ENCODE measurements around the gene ZNF804A.

The ZNF804A gene

GRCh38 chr2:184611361-184612085, 13.2 kb downstream of the ZNF804A start:
- no peak for DNase-seq

DNA sequence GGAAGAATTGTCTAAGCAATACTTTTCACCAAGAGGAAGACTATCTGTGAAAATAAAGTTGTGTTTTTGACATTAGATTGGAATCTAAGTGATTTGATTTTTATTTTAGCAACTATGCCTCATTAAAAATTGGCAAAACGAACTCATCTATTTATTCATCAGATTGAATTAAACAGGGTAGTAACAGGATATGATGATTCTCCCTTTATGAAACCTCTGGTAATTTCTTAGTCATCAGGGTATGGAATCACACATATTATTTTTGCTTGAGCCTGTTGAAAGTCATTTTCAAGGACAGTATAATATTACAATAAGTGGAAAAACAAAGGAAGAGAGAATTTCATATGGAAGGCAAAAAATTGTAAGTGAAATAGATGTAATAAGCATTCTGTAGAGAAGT, 22.0 kb downstream of the ZNF804A start:
- DNase-seq, result no peak

DNA sequence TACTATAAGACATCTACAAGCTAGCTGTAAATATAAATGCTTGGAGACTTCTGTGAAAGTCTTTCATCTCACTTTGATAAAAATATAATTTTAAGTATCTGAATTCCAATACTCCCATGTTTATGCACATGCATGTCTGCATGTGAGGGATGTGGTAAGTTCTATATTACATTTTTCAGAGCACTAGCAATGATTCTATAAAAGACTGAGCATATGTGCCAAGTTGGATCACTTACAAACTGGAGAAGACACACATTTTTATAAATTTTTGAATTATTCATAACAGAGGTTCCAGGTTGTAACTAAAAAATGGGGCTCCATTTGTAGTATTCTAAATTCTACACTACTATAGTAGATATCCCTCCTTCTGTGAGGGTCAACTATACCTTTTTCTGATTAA, 26.0 kb downstream of the ZNF804A start:
- no peak for DNase-seq

- DNase-seq, result no peak
These were observed 29.7 kb downstream of the ZNF804A start for GRCh38 chr2:184628051-184628450.

DNA sequence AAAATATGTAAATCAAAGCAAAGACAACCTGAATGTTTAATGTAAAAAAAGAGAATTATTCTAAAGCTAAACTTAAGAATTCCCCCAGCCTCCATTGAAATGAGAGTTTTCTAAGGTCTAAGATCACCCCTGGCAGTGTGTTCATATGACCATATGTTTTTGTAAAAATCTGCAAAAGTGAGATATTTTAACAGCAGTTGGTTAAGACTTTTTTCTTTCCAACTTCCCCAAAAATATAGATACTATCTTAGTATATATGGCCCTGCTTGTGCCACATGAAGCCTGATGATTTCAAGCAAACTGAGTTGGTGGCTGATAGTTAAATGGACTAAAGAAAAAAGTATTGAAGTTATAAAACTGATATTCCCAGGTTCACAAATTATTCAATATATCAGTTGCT, 35.4 kb downstream of the ZNF804A start:
- no peak for DNase-seq

DNA sequence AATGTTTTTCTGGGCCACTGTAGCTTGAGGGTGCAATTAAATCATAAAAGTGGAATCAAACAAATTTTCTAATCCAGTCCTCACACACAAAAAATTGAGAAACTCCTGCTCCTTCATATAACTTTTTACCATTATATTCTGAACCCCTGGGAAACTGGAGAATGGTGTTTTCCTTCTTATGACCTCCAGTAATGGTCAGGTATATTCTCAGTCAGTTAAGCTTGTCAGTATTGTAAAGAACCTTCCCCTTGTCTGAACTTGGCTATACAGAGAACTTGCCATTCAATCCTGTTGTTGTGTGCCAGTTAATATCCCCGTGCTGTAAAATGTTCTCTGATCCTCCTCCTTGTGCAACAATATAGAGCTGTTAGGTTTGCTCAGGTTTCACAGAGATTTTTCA, 39.5 kb downstream of the ZNF804A start:
- DNase-seq, result no peak

DNA sequence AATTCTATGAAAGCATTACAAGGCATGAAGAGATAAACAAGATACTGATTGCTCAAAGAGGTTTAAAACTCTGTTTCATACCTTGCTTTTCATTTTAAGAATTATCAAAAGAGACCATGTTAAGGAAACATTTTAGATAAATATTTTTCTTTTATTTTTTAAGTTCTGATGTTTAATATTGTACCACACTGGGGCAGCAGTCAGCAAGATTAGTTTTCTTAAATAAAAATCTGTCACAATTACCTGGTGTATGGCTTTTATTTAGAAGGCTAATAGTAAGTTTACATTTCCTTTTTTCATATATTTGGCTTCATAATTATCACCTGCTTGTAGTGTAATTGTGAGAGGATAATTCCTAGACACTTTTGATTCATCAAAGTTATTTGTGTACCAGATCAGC, 46.4 kb downstream of the ZNF804A start:
- no peak for DNase-seq

- no peak for DNase-seq
These were observed 47.8 kb downstream of the ZNF804A start for GRCh38 chr2:184646177-184646576.

- DNase-seq, result no peak
These were observed 48.3 kb downstream of the ZNF804A start for GRCh38 chr2:184646593-184646992.

- DNase-seq, result no peak
These were observed 56.6 kb downstream of the ZNF804A start for GRCh38 chr2:184654945-184655344.

DNA sequence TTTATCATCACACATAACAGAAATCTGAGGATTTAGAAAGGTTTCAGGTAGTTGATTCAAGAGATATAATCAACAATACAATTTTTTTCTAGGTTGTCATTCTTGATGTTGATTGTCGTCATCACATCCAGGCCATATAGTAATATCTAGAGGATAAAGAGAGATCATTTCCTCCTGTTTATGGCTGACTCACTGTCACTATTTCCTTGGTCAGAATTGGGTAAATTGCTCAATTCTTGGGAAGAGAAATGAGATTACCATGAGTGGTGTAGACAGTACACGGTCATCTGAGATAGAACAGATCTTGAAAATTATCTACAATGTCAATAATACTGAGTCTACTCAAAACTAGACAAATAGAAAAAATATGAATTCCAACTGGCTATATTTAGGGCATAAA, 78.8 kb downstream of the ZNF804A start:
- no peak for DNase-seq

GRCh38 chr2:184679219-184680018, 81.1 kb downstream of the ZNF804A start:
- no peak for DNase-seq

DNA sequence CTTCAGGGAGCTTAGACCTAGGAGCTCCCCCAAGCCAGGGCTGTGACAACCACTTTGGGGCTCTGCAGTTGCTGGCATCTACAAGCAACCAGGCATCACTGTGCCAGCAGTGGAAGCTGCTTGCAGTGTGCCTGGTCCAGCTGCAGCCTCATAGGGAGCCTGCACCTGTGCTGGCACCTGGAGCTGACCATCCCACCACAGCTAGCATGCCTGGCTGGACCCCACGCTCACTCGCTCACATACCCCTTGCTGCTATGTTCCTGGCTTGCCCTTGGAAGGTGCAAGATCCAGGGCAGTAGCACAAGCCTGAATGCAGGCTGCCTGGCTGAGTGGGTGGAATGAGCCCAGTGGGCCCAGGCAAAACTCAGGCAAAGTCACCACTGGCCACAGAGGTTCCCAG, 82.5 kb downstream of the ZNF804A start:
- DNase-seq, result no peak

- no peak for DNase-seq
These were observed 83.5 kb downstream of the ZNF804A start for GRCh38 chr2:184681642-184682321.

DNA sequence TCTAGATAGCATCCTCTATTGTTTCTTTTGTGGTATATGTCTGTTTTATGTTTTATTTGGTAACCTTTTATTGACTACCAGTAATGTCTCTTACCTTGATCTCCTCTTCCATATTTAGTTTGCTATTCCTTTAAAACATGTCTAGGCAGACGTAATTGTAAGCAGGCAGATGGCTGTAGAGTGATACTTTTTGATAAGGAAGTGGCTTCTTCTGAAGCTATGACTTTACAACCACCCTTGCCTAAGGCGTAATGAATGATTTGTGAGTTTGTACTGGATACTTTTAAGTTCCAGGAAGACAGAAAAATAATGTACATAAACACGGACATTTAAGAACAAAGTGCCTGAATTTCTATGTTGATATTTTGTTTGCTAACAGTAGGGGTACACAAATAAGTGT, 85.6 kb downstream of the ZNF804A start:
- DNase-seq, result no peak

DNA sequence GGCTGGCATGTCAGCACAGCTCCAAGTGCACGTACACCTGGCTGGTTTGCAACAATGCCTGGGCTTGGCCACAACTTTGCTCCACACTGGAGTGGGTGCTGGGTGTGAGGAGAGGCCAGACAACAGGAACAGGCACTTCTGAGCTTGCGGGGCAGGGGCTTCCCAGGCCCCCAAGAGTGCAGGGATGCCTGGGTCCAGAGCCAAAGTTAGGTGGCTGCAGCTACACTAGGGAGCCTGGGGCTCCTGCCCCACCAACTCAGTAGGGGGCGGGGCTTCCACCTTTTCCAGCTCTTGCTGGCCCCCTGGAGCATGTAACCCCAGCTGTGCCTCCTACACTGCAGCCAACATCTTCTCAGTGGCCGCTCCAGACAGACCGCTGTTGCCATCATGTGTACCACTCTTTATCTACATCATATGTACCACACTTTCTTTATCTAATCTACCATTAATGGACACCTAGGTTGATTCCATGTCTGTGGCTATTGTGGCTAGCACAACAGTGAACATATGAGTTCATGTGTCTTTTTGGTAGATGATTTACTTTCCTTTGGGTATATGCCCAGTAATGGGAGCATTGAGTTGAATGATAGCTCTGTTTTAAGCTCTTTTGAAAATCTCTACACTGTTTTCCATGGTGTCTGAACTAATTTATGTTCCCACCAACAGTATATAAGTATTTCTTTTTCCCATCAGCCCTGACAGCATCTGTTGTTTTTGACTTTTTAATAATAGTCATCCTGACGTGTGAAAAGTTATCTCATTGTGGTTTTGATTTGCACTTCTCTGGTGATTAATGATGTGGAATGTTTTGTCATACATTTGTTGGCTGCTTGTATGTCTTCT, 87.9 kb downstream of the ZNF804A start:
- DNase-seq, result no peak

GRCh38 chr2:184689638-184690037, 91.3 kb downstream of the ZNF804A start:
- DNase-seq, result no peak

- DNase-seq, result no peak
These were observed 93.9 kb downstream of the ZNF804A start for GRCh38 chr2:184692141-184692734.

- no peak for DNase-seq
These were observed 98.3 kb downstream of the ZNF804A start for GRCh38 chr2:184696644-184697043.

DNA sequence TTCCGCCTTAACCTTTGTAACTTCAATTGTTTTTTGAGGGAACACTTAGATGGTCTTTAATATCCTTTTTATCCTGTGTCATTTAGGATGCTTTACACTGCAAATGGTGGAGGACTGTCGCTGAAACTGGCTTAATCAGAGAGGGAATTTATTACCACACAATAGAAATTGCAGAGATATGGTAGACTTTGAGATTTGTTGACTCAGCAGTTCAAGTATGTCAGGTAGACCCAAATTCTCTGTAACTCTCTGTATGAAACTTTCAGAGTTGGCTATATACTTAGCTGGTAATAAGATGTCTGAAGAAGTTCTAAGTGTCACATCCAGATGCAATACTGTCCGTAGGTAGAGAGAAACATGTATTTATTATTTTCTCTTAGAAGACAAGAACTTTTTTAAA, 100.1 kb downstream of the ZNF804A start:
- no peak for DNase-seq

GRCh38 chr2:184721881-184722280, 123.6 kb downstream of the ZNF804A start:
- DNase-seq, result no peak

DNA sequence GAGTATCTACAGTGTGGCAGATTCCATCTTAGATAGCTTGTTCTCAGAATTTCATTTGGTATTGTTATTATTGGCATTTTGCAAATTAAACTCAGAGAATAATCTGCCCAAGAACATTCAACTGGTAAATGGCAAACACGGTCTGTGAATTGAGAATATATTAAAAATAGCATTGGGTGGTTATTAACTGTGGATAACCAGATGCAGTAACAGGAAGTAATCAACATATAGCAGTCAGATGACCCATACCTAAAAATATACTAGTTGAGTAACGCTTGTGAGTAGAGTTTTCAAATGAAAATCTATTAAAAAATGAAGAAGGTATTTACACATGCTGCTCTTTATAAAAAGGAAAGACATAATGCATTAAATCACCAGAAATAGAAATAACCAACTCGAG, 129.5 kb downstream of the ZNF804A start:
- no peak for DNase-seq

GRCh38 chr2:184728411-184728810, 130.1 kb downstream of the ZNF804A start:
- DNase-seq, result no peak
